GM18508 (cell line): Measurements from ENCODE around the gene TMTC2.
"Not testable (repeated sequence)": the region's sequence is repeated elsewhere in the genome, so short reads cannot be mapped to it uniquely, and the experiment has no call there.

Source experiments
- ATAC-seq: cut with Tn5 transposase; IDR thresholded peaks from one replicate; pipeline ENCODE4 v1.9.1; 2021; ENCODE audit warnings: moderate number of reproducible peaks; ENCODE audit not compliant: insufficient read depth, unreplicated experiment

TMTC2 gene

GRCh38 chr12:82781309-82781997 lies 94.7 kb downstream of the TMTC2 start:
- no peak for ATAC-seq

- no peak for ATAC-seq
These were observed 96.7 kb downstream of the TMTC2 start for GRCh38 chr12:82783435-82783834.

- ATAC-seq: no peak
These were observed 100.3 kb downstream of the TMTC2 start for GRCh38 chr12:82787016-82787415.

GRCh38 chr12:82788594-82788993 lies 101.9 kb downstream of the TMTC2 start:
- ATAC-seq: no peak

GRCh38 chr12:82789674-82790073 lies 103.0 kb downstream of the TMTC2 start:
- no peak for ATAC-seq

- ATAC-seq: no peak
These were observed 107.1 kb downstream of the TMTC2 start for GRCh38 chr12:82793751-82794281.

- no peak for ATAC-seq
These were observed 110.8 kb downstream of the TMTC2 start for GRCh38 chr12:82797480-82797879.

GRCh38 chr12:82800185-82800584 lies 113.5 kb downstream of the TMTC2 start:
- no peak for ATAC-seq

GRCh38 chr12:82801951-82802610 lies 115.4 kb downstream of the TMTC2 start:
- no peak for ATAC-seq

- no peak for ATAC-seq
These were observed 116.5 kb downstream of the TMTC2 start for GRCh38 chr12:82803201-82803600.

- no peak for ATAC-seq
These were observed 117.9 kb downstream of the TMTC2 start for GRCh38 chr12:82804601-82805000.

- not testable (repeated sequence) for ATAC-seq
These were observed 118.3 kb downstream of the TMTC2 start for GRCh38 chr12:82805004-82805403.

GRCh38 chr12:82805812-82806497 lies 119.2 kb downstream of the TMTC2 start:
- no peak for ATAC-seq

GRCh38 chr12:82807132-82807737 lies 120.5 kb downstream of the TMTC2 start:
- ATAC-seq: no peak

- ATAC-seq: no peak
These were observed 123.9 kb downstream of the TMTC2 start for GRCh38 chr12:82810568-82810967.

GRCh38 chr12:82817368-82817767 lies 130.7 kb downstream of the TMTC2 start:
- ATAC-seq: no peak

- ATAC-seq: no peak
These were observed 131.7 kb downstream of the TMTC2 start for GRCh38 chr12:82818271-82819035.

GRCh38 chr12:82826505-82826904 lies 139.8 kb downstream of the TMTC2 start:
- ATAC-seq: no peak

GRCh38 chr12:82832096-82832495 lies 145.4 kb downstream of the TMTC2 start:
- ATAC-seq: no peak

GRCh38 chr12:82832981-82833380 lies 146.3 kb downstream of the TMTC2 start:
- ATAC-seq: no peak
